Stimulated activated naive B cell treated with anti-CD40 and anti-IgM and Interleukin-4, amounts not matched to agents 10 μg/mL and 1 μg/mL and 100 μg/mL, for 72 hours (primary cell): ENCODE measurements around the gene KIF6.

Experiments used
- ATAC-seq, 2 donors: fragments of 150-1000 bp; cut with Tn5 transposase; replicated peaks; 2 replicates each; pipeline ENCODE4 v1.10.0; 2021; ENCODE audit warnings: moderate library complexity in 1 of 2
- DNase-seq: peaks from one replicate; pipeline ENCODE4 v3.0.0; 2021
- H3K27ac Mint-ChIP-seq: one replicate; pipeline ENCODE4 v1.8.0; 2022; ENCODE audit warnings: mild to moderate bottlenecking, mixed read lengths
- H3K27me3 Mint-ChIP-seq, 2 donors: one replicate each; pipeline ENCODE4 v1.8.0; 2022; ENCODE audit warnings: mixed read lengths in 2 of 2
- H3K36me3 Mint-ChIP-seq, 2 donors: one replicate each; pipeline ENCODE4 v1.8.0; 2022; ENCODE audit warnings: mixed read lengths in 2 of 2, mild to moderate bottlenecking in 1 of 2
- H3K4me1 Mint-ChIP-seq, 2 donors: one replicate each; pipeline ENCODE4 v1.8.0; 2022; ENCODE audit warnings: mixed read lengths in 2 of 2, mild to moderate bottlenecking in 1 of 2
- H3K4me3 Mint-ChIP-seq, 2 donors: one replicate each; pipeline ENCODE4 v1.8.0; 2022; ENCODE audit warnings: mild to moderate bottlenecking in 2 of 2, mixed read lengths in 2 of 2, moderate library complexity in 1 of 2
- H3K9me3 Mint-ChIP-seq, 2 donors: one replicate each; pipeline ENCODE4 v1.8.0; 2022; ENCODE audit warnings: mixed read lengths in 2 of 2, mild to moderate bottlenecking in 1 of 2

The KIF6 gene

DNA sequence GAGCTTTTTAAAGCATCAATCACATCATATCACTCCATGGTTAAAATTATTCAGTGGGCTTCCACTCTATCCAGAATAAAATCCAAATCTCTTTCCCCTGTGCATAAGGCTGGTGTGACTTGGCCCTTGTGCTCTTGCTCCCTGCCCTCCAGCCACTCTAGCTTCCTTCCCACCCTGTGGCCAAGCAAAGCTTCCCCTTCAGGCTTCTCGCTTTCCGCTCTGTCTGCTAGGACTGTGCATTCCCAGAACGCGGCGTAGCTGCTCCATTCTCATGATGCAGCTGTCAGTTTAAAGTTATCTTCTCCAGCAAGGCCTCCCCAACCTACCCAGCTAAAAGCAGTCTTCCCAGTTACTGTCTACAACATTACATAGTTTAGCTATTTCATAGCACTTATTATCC lies 383.3 kb downstream of the KIF6 start:
- Mint-ChIP-seq H3K27ac (no peak overlapping the region), H3K4me1 (peaks cover 18 to 43% of the 10 kb centered on the region in 2 donors), H3K4me3 (no peak overlapping the region), H3K36me3 (peaks cover 0 to 10% of the 10 kb centered on the region in 2 donors), H3K27me3 (peaks cover 0 to 9% of the 10 kb centered on the region in 2 donors), H3K9me3 (peaks cover 2 to 4% of the 10 kb centered on the region in 2 donors)
- ATAC-seq: no peak
- DNase-seq: no peak

DNA sequence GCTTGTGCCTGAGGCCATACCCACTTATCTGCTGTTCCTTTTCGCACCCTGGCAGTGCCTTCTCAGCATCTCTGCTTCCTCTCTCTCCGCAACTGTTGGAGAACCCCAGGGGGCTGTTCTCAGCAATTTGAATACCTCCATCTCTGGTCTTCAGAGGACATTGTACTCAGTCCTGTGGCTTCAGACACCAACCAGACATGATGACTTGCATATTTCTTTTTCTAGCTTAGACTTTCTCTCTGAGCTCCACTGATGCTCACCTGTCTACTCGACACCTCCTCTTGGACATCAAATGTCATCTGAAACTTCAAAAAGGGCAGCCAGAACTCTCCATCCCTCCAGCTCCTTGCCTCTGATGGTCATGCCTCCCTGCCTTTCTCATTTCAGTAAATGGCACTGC lies 383.9 kb downstream of the KIF6 start:
- Mint-ChIP-seq H3K9me3 (peaks cover 2 to 4% of the 10 kb centered on the region in 2 donors), H3K27ac (no peak overlapping the region), H3K27me3 (peaks cover 0 to 15% of the 10 kb centered on the region in 2 donors), H3K4me3 (no peak overlapping the region), H3K4me1 (peaks cover 23 to 48% of the 10 kb centered on the region in 2 donors), H3K36me3 (peaks cover 0 to 10% of the 10 kb centered on the region in 2 donors)
- ATAC-seq (peak in 1 of 2 donors; percentile 8), DNase-seq (no peak)

DNA sequence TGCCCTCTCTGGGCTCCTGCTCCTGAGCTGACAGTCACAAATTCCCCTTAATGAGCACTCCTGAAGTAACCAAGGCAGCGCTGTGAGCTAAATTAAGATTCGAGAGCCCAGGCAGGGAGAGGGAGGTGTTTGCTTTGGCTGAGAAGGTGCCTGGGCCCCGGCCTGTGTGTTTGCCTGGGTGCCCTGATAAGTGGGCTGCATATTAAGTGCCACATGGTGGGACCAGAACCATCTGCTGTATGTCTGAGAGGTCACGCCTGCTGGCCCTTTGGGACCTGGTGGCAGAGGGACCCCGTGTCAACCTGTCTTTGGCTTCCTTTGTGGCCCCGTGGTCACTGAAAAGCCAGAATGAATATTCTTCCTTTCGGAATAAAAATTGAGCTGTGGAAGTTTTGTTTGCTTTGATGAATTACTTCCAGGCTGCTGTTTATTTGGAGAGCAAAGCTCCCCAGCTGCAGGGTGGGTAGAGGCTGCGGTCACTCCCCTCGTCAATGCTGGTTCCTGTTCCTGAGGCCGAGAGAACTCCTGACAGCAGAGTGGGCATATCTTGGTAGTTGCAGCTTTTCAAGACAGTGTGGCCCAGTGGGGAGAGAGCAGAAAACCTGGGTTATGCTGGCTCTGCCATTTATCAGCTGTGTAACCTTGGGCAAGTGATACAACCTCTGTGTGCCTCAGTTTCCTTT lies 385.2 kb downstream of the KIF6 start:
- no peak overlapping the region for H3K4me3 Mint-ChIP-seq
- peaks cover 0 to 15% of the 10 kb centered on the region in 2 donors for H3K27me3 Mint-ChIP-seq
- ATAC-seq (peak; percentile 6 to 13), DNase-seq (no peak)
- no peak overlapping the region for H3K27ac Mint-ChIP-seq
- H3K36me3 Mint-ChIP-seq: peaks cover 0 to 10% of the 10 kb centered on the region in 2 donors
- H3K9me3 Mint-ChIP-seq: peaks cover 2 to 4% of the 10 kb centered on the region in 2 donors
- H3K4me1 Mint-ChIP-seq: peaks cover 31 to 55% of the 10 kb centered on the region in 2 donors

DNA sequence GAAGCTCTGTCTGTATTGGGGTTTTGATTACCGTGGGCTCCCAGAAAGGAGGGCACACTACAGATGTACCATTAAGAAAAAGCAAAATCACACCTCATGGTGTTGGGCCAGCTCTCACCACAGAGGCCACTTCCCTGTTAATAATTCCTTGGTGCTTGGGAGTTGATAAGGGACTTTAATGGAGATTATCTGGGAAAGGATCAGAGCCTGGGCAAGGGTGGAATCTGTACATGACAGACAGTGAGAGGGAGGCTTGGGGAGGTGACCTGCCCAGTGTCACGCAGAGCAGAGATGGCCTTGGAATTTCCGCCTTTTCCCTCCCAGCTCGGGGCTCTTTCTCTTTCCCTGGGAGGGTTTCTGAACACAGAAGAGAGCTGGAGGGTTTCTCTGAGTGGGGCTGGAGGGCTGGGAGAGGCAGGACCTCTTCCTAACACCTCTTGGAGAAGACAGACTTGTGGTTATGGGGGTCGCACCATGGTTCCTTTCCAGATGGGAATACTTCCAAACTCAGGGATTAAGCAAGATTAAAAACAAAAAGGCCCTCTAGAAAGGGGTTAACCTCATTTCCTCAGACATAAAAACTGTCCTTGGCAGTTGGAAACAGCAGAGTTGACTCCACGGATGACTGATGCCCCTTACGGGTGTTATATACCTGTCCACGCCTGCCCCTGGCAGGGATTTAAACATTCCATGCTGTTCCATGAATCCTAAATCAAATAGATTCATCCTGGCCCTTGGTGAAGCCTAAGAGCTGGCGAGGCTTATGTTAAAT lies 385.9 kb downstream of the KIF6 start:
- Mint-ChIP-seq H3K4me3 (no peak overlapping the region), H3K4me1 (peaks cover 31 to 51% of the 10 kb centered on the region in 2 donors), H3K27me3 (peaks cover 0 to 15% of the 10 kb centered on the region in 2 donors), H3K36me3 (peaks cover 0 to 3% of the 10 kb centered on the region in 2 donors), H3K27ac (no peak overlapping the region), H3K9me3 (no peaks in the 10 kb centered on the region)
- ATAC-seq (no peak), DNase-seq (no peak)

DNA sequence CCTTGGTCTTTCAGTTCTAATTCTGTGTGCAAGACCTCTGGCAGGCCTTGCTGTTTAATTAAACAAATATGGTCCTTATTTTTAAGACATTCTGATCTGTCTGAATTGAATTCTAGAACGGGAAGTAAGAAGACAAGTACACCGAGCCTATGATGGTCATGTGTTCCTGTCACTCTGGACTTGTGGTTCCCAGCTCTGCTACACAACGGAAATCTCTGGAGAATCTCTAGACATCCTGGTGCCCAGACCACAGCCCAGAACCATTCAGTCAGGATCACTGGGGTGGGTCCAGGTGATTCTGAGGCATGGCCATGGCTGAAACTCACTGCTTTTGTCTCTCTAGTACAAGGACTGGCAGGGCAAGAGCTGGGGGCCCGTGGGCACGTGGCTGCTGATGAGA lies 386.8 kb downstream of the KIF6 start:
- H3K27ac Mint-ChIP-seq: no peak overlapping the region
- H3K27me3 Mint-ChIP-seq: peaks cover 0 to 15% of the 10 kb centered on the region in 2 donors
- H3K9me3 Mint-ChIP-seq: no peaks in the 10 kb centered on the region
- H3K4me1 Mint-ChIP-seq: peaks cover 31 to 45% of the 10 kb centered on the region in 2 donors
- no peaks in the 10 kb centered on the region for H3K36me3 Mint-ChIP-seq
- DNase-seq: no peak
- no peak overlapping the region for H3K4me3 Mint-ChIP-seq
- ATAC-seq: no peak

DNA sequence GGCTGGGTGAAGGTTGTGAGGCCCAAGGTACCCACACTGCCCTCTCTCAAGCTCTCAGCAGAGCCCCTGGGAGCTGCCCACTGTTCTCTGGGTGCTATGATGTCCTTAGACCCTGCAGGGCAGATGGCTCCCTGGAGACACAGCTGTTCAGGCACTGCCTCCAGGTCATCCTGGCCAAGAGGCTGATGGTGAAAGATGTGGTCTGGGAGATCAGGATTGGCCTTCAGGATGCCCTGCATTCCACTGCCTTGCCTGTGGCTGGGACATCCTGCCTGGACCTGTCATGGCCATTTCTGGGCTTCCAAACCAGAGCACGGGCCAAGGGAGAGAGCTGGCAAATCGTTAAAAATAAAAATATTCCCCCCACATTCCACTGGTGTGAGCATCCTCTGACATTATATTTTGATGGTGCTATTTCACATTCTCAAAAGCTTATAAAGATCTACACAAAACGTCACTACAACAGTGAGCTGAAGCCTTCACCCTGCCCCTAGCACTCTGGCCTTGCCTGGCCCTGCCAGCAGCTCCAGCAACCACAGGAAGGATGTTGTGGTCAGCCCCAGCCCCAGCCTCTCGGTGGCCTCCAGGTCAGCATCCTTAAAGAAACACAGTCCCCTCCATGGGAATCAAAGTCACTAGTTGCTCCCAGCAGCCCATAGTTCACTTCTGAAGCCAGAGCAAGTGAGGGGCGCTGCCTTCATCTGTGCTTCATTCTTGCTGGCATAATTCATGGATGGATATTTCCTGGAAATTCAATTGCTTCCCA lies 389.2 kb downstream of the KIF6 start:
- ATAC-seq (peak; percentile 48 to 54), DNase-seq (no peak)
- Mint-ChIP-seq H3K4me1 (peaks cover 36 to 39% of the 10 kb centered on the region in 2 donors), H3K4me3 (no peak overlapping the region), H3K9me3 (no peaks in the 10 kb centered on the region), H3K27me3 (peaks cover 6 to 25% of the 10 kb centered on the region in 2 donors), H3K36me3 (no peaks in the 10 kb centered on the region), H3K27ac (no peak overlapping the region)

DNA sequence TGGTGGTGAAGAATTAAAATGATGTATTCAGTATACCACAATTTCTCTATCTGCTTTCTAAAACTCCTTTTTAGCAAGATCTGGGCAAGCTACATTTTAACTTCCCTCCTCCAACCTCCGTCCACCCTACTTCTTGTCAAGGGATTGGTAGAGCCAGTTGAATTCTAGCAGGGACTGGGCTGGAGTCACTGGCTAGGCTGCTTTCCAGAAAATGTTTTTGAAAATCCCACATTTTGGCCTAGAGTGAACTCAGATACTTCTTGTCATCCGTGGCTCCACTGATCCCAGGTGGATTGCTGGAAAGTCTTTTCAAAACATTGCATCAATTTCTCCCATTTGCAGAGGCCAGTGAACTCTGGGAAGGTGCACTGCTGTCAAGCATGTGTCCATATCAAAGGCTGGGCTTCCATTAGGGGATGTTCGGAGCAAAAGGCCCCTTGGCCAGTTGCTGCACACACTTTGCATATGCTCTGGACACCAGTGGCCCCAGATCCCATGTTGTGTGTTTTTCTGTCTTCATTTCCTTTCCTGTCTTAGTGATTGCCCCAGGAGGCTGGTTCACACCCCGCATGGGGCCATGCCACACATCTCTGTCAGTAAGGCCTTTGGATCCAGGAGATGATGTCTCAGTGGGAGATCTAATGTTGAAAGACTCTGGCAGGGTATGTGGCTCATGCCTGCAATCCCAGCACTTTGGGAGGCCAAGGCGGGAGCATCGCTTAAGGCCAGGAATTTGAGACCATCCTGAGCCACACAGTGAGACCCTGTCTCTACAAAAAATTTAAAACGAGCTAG lies 391.4 kb downstream of the KIF6 start:
- H3K27me3 Mint-ChIP-seq: peaks cover 8 to 28% of the 10 kb centered on the region in 2 donors
- no peak overlapping the region for H3K4me3 Mint-ChIP-seq

DNA sequence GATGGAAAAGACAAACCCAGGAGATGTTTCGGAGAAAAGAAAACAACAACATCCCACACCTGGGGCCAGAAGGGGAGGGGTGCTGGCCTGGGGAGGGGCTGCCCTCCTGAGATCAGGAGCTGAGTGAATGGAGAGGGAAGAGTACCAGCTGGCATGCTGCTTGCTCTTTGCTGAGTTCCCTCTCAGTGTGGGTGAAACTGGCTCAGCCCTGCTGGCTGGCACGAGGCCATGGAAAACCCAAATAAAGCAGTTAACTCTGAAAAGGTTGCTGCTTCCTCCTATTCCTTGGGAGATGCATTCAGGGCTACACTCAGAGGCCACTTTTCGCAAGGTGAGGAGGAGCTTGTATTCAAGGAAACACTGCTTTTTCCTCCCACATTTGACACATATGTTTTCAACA lies 394.7 kb downstream of the KIF6 start:
- H3K4me3 Mint-ChIP-seq: peak overlapping the region in 1 of 2 donors; percentile 59
- H3K36me3 Mint-ChIP-seq: no peaks in the 10 kb centered on the region
- peaks cover 19 to 27% of the 10 kb centered on the region in 2 donors for H3K27me3 Mint-ChIP-seq
- DNase-seq: no peak
- H3K27ac Mint-ChIP-seq: peak overlapping the region; percentile 90
- H3K4me1 Mint-ChIP-seq: peaks cover 9 to 22% of the 10 kb centered on the region in 2 donors
- peak; percentile 28 to 38 for ATAC-seq
- H3K9me3 Mint-ChIP-seq: peaks cover 0 to 2% of the 10 kb centered on the region in 2 donors

More for the DNA sequence above, 391.4 kb downstream of the KIF6 start:
- Mint-ChIP-seq H3K27ac (no peak overlapping the region), H3K9me3 (peaks cover 0 to 2% of the 10 kb centered on the region in 2 donors), H3K4me1 (peaks cover 34 to 53% of the 10 kb centered on the region in 2 donors), H3K36me3 (no peaks in the 10 kb centered on the region)
- ATAC-seq: no peak
- DNase-seq: no peak

DNA sequence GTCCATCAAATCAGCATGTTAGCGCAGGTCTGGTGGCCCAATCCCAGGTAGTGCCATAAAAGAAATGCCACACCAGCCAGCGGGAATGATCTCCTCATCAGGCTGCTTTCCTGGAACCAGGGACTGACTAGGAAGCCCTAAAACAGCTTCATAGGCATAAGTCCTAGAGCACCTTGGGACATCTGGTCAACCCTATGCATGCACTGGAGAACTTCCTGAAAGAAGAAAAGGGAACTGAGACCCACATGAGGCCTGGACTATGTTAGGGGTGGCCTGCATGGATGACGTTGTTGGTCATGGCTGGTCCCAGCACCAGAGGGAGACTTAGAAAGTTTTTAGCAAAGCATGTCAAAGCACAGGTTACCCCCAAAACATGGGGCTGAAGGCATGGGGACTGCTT lies 395.2 kb downstream of the KIF6 start:
- peaks cover 19 to 31% of the 10 kb centered on the region in 2 donors for H3K27me3 Mint-ChIP-seq
- H3K36me3 Mint-ChIP-seq: no peaks in the 10 kb centered on the region
- H3K9me3 Mint-ChIP-seq: peaks cover 0 to 2% of the 10 kb centered on the region in 2 donors
- peak overlapping the region; percentile 90 for H3K27ac Mint-ChIP-seq
- DNase-seq: peak; percentile 50
- peaks cover 11 to 22% of the 10 kb centered on the region in 2 donors for H3K4me1 Mint-ChIP-seq
- ATAC-seq: peak; percentile 98 to 99
- H3K4me3 Mint-ChIP-seq: peak overlapping the region in 1 of 2 donors; percentile 59

DNA sequence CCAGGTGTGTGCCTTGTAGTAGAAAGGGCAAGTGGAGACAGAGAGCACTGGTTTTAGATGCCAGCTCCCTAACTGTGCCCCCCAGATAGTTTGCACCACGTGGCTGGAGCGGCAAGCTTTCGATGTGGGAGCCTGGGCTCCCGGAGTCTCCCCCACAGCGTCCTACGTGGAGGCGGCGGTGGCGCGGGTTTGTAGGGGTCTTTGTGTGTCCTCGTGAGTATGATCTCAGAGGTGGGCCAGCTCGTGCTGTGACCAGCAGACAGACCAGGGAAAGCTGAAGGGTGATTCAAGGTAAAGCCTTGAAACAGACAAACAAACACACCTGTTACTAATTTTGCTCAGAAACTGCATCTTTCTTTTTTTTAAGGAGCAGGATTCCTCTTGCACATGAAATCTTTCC lies 397.1 kb downstream of the KIF6 start:
- no peak for DNase-seq
- no peak for ATAC-seq
- Mint-ChIP-seq H3K27ac (no peak overlapping the region), H3K4me3 (no peak overlapping the region), H3K36me3 (no peaks in the 10 kb centered on the region), H3K9me3 (peaks cover 0 to 2% of the 10 kb centered on the region in 2 donors), H3K4me1 (peaks cover 11 to 22% of the 10 kb centered on the region in 2 donors), H3K27me3 (peaks cover 19 to 31% of the 10 kb centered on the region in 2 donors)

DNA sequence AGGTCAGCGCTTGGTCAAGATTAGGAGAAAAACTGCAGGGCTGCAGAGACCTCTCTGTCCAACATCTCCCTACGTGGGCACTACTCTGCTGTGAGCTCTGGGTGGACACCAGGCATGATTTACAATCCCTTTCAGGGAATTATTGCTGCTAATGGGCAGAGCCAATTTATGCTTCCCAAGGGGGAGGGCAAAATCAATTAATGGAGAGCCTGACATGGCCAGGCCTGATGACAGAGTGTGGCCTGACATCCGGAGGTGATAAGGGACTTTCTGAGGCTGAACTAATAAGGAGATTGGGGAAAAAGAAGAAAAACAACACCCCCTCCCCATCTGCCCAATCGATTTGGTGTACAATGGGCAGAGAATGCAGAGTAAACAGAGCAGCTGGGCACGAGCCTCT lies 397.7 kb downstream of the KIF6 start:
- ATAC-seq (no peak), DNase-seq (no peak)
- H3K4me3 Mint-ChIP-seq: no peak overlapping the region

DNA sequence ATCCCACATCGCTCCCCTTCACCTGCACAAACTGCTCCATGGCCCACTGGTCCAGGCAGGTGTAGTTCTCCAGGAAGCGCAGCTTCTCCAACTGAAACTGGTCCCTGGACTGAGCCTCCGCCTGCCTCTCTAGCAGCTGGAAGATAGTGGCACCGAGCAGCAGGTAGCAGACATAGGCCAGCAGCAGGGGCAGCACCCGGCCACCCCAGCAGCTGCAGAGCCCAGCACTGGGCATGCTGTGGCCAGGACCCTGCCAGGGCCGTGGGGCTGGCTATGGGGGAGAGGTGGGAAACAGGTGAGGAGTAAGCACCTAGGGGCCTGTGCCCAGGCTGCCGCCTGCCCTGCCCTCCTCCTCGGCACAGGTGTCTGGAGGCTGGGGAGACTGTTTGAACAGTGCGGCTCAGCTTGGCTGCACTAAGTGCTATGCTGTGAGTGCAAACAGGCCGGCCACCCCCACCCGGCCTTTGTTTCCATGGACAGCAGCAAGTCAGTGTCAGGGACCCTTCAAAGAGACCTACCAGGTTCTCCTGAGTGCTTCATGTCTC lies 402.8 kb downstream of the KIF6 start, which contains the start of gene KCNK16:
Gene KCNK16 (minus strand): TSS at position 397 of the 545 bp plus-strand sequence. CDS start 162 bp downstream, at position 235.
- H3K9me3 Mint-ChIP-seq: no peaks in the 10 kb centered on the region
- DNase-seq: no peak
- no peak within 1 kb of the TSS for H3K27ac Mint-ChIP-seq
- H3K27me3 Mint-ChIP-seq: peaks cover 18 to 35% of the 10 kb centered on the region in 2 donors
- H3K4me3 Mint-ChIP-seq: no peak within 1 kb of the TSS
- ATAC-seq: no peak
- peaks cover 13 to 36% of the 10 kb centered on the region in 2 donors for H3K4me1 Mint-ChIP-seq
- no peaks in the 10 kb centered on the region for H3K36me3 Mint-ChIP-seq

More for the DNA sequence above, 397.7 kb downstream of the KIF6 start:
- Mint-ChIP-seq H3K27me3 (peaks cover 19 to 26% of the 10 kb centered on the region in 2 donors), H3K9me3 (peaks cover 0 to 2% of the 10 kb centered on the region in 2 donors), H3K27ac (peak overlapping the region; percentile 52), H3K36me3 (no peaks in the 10 kb centered on the region), H3K4me1 (peaks cover 11 to 22% of the 10 kb centered on the region in 2 donors)

DNA sequence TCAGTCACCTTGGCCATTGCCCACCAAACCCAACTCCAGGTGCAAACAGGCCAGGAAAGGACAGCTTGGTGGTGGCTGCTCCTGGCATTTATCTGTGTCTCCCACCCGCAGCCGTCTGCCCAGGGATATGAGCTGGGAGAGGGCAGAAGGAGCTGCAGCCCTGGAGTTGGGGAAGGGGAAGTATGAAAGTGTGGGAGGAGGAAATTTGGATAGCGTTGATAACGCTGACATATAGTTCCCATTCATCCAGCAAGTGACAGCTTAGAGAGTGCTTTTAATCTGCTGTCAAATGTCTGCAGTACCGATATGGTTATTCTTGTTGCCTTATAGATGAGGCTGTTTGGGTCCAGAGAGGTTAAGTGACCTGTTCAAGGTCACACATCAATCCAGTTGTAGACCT lies 403.4 kb downstream of the KIF6 start:
- Mint-ChIP-seq H3K36me3 (no peaks in the 10 kb centered on the region), H3K27me3 (peaks cover 13 to 34% of the 10 kb centered on the region in 2 donors), H3K4me1 (peaks cover 13 to 36% of the 10 kb centered on the region in 2 donors), H3K4me3 (no peak overlapping the region), H3K9me3 (no peaks in the 10 kb centered on the region), H3K27ac (no peak overlapping the region)
- DNase-seq (no peak), ATAC-seq (no peak)
